ENCODE data around the gene PCK2. TPM values are rescaled to one million over a fixed set of nuclear protein-coding genes. Genes with fewer than 3 reads are reported as not detected.

Gene PCK2
- total and polyA plus RNA-seq, 2 of the 8 experiments (the other 6 are each of a cell fraction or from before 2014, with no cell fraction given): 81.9 to 115 TPM

DNA sequence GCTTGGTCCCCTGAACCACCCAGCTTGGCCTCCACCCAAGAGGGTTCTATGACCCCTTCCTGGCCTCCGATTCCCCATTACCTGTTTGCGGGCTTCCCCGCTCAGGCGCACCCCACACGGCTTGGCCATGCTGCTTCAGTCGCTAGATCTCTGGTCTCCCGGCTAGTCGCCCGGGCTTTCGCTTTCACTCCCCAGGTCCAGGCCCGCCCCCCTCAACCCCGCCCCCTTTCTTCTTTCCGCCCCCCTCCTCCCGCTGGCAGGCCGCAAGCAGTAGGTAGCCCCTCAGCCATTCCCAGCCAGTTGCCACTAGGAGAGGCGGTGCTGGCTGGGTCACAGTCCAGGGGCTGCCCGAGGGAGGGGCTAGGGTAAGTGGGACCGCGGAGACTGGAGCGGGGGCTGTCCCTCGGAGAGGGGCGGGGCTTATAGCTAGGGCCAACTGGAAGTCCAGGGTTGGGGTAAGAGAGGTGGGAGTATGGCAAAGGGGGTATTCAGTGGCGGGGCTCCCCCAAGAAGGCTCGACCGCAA, 52.4 kb downstream of the PCK2 start, which contains the start of gene PSME2 (continued):
- TF ChIP-seq TAF7 (optimal IDR thresholded peaks at IDR 0.05; ENCODE audit: borderline replicate concordance, low read depth, low read length) (peak; percentile 81), MAFK (IDR thresholded peaks at IDR 0.05; ENCODE audit: low read depth, low read length) (no peak)

Measured in H1 (cell line).